Smooth muscle cell (in vitro differentiated cells): Measurements from ENCODE around the gene SLC26A11. TPM values are rescaled to one million over a fixed set of nuclear protein-coding genes. Genes with fewer than 3 reads are reported as not detected.

Experiments used
- DNase-seq: peaks from one replicate; lab custom pipeline; 2025; ENCODE audit not compliant: unreplicated experiment; lab: John Stamatoyannopoulos, UW
- H2AFZ ChIP-seq: fragments of 200-600 bp; sonication (generic); 2 replicates; pipeline ENCODE4 v1.6.0; 2016; ENCODE audit warnings: antibody characterized with exemption, low read depth, mild to moderate bottlenecking
- H3F3A ChIP-seq: fragments of 200-600 bp; sonication (generic); 2 replicates; pipeline ENCODE4 v1.6.0; 2017; ENCODE audit warnings: antibody characterized with exemption, low read depth
- H3K27ac ChIP-seq: fragments of 200-600 bp; sonication (generic); 2 replicates; pipeline ENCODE4 v1.5.1; 2016; ENCODE audit warnings: low read depth, mild to moderate bottlenecking
- H3K27me3 ChIP-seq: fragments of 200-600 bp; sonication (generic); 2 replicates; pipeline ENCODE4 v1.6.1; 2016; ENCODE audit warnings: low read depth, mild to moderate bottlenecking
- H3K36me3 ChIP-seq: fragments of 200-600 bp; sonication (generic); 2 replicates; pipeline ENCODE4 v1.5.1; 2016; ENCODE audit warnings: low read depth
- H3K4me1 ChIP-seq: fragments of 200-600 bp; sonication (generic); 2 replicates; pipeline ENCODE4 v1.5.1; 2016; ENCODE audit warnings: low read depth
- H3K4me2 ChIP-seq: fragments of 200-600 bp; sonication (generic); 2 replicates; pipeline ENCODE4 v1.6.0; 2016; ENCODE audit warnings: mild to moderate bottlenecking
- H3K4me3 ChIP-seq: fragments of 200-600 bp; sonication (generic); 2 replicates; pipeline ENCODE4 v1.5.1; 2016; ENCODE audit warnings: mild to moderate bottlenecking
- H3K79me2 ChIP-seq: fragments of 200-600 bp; sonication (generic); 2 replicates; pipeline ENCODE4 v1.6.0; 2016; ENCODE audit warnings: low read depth, mild to moderate bottlenecking
- H3K9ac ChIP-seq: fragments of 200-600 bp; sonication (generic); 2 replicates; pipeline ENCODE4 v1.6.0; 2016; ENCODE audit warnings: low read depth
- H3K9me3 ChIP-seq: fragments of 200-600 bp; sonication (generic); replicated peaks from 2 replicates; pipeline ENCODE4 v1.5.1; 2016; ENCODE audit warnings: low read depth
- H4K20me1 ChIP-seq: fragments of 200-600 bp; sonication (generic); 2 replicates; pipeline ENCODE4 v1.6.0; 2016; ENCODE audit warnings: low read depth
- CTCF ChIP-seq: fragments of 200-600 bp; sonication (generic); IDR thresholded peaks from 2 replicates; pipeline ENCODE4 v1.5.1; 2017; ENCODE audit warnings: borderline replicate concordance, mild to moderate bottlenecking, antibody characterized with exemption; ENCODE audit not compliant: insufficient read depth, poor library complexity, severe bottlenecking
- WGBS: methylation state at CpG from one replicate; pipeline ENCODE4 v1.1.7; 2016; ENCODE audit warnings: low lambda C conversion rate; 5-methylcytosine and 5-hydroxymethylcytosine counted together
- polyA plus RNA-seq: library from polyadenylated mRNA; unstranded; fragments of >200 nt; fragmentation: Nextera tagmentation; extraction: Ambion mirVana; gene quantifications from 2 replicates; pipeline ENCODE4 v1.2.1, GENCODE V29; 2016
- total RNA-seq: library from RNA; depleted of rRNA; stranded (reverse); fragments of >200 nt; gene quantifications from 2 replicates; pipeline ENCODE4 v1.2.3, GENCODE V29; 2014

The SLC26A11 gene
- total and polyA plus RNA-seq, 2 experiments from 2014 or later: 8.2 to 12.2 TPM

GRCh38 chr17:80228477-80228876, 8.2 kb downstream of the SLC26A11 start:
- WGBS: 95% methylated on average over 14 of the region's 14 CpGs
- DNase-seq: no peak
- H3K79me2 ChIP-seq: no peaks in the 10 kb centered on the region
- peaks cover 8% of the 10 kb centered on the region for H3K9me3 ChIP-seq
- no peaks in the 10 kb centered on the region for H4K20me1 ChIP-seq
- no peak overlapping the region for H3K27ac ChIP-seq
- peaks cover 18% of the 10 kb centered on the region for H3K36me3 ChIP-seq
- no peak overlapping the region for H3K4me3 ChIP-seq
- H3F3A ChIP-seq: no peaks in the 10 kb centered on the region
- H3K9ac ChIP-seq: no peak overlapping the region
- no peak overlapping the region for H3K4me2 ChIP-seq
- H3K27me3 ChIP-seq: no peaks in the 10 kb centered on the region
- no peak overlapping the region for H2AFZ ChIP-seq
- TF ChIP-seq CTCF: no peak
- H3K4me1 ChIP-seq: no peaks in the 10 kb centered on the region

- no peak for TF ChIP-seq CTCF
- DNase-seq: no peak
- no peaks in the 10 kb centered on the region for H3K4me1 ChIP-seq
- no peak overlapping the region for H3K4me2 ChIP-seq
- no peak overlapping the region for H3K9ac ChIP-seq
- H3K79me2 ChIP-seq: no peaks in the 10 kb centered on the region
- H3K27me3 ChIP-seq: no peaks in the 10 kb centered on the region
- H3K36me3 ChIP-seq: peaks cover 19% of the 10 kb centered on the region
- no peak overlapping the region for H3K4me3 ChIP-seq
- H2AFZ ChIP-seq: no peak overlapping the region
- H3F3A ChIP-seq: no peaks in the 10 kb centered on the region
- H3K9me3 ChIP-seq: peaks cover 10% of the 10 kb centered on the region
- no peak overlapping the region for H3K27ac ChIP-seq
- 90% methylated on average over 4 of the region's 4 CpGs for WGBS
- H4K20me1 ChIP-seq: no peaks in the 10 kb centered on the region
Observed at GRCh38 chr17:80229011-80229410, 8.8 kb downstream of the SLC26A11 start.

- H3F3A ChIP-seq: no peaks in the 10 kb centered on the region
- peaks cover 27% of the 10 kb centered on the region for H3K36me3 ChIP-seq
- H3K79me2 ChIP-seq: no peaks in the 10 kb centered on the region
- H3K4me3 ChIP-seq: no peak overlapping the region
- no peak for TF ChIP-seq CTCF
- H3K27ac ChIP-seq: no peak overlapping the region
- H3K4me2 ChIP-seq: no peak overlapping the region
- WGBS: 97% methylated on average over 1 of the region's 1 CpG
- no peak overlapping the region for H2AFZ ChIP-seq
- no peaks in the 10 kb centered on the region for H4K20me1 ChIP-seq
- H3K9me3 ChIP-seq: peaks cover 10% of the 10 kb centered on the region
- H3K9ac ChIP-seq: no peak overlapping the region
- no peaks in the 10 kb centered on the region for H3K27me3 ChIP-seq
- DNase-seq: no peak
- H3K4me1 ChIP-seq: no peaks in the 10 kb centered on the region
Observed at GRCh38 chr17:80232438-80232837, 12.2 kb downstream of the SLC26A11 start.

GRCh38 chr17:80233202-80233601, 13.0 kb downstream of the SLC26A11 start:
- Histone ChIP-seq H3K4me1 (no peaks in the 10 kb centered on the region), H3K36me3 (peaks cover 27% of the 10 kb centered on the region), H2AFZ (no peak overlapping the region), H3K27ac (no peak overlapping the region), H3K4me2 (no peak overlapping the region), H3K27me3 (no peaks in the 10 kb centered on the region), H3F3A (no peaks in the 10 kb centered on the region), H4K20me1 (no peaks in the 10 kb centered on the region), H3K4me3 (no peak overlapping the region), H3K79me2 (no peaks in the 10 kb centered on the region), H3K9me3 (peaks cover 10% of the 10 kb centered on the region), H3K9ac (no peak overlapping the region)
- TF ChIP-seq CTCF: no peak
- WGBS: 97% methylated on average over 3 of the region's 3 CpGs
- DNase-seq: no peak
